Testis (tissue), 3 donors: ENCODE results near the gene MRPL20. TPM values are rescaled to one million over a fixed set of nuclear protein-coding genes. Genes with fewer than 3 reads are reported as not detected.
A peak's percentile ranks its signal among the peaks of the same experiment; 100 is the strongest.

Source experiments
- DNase-seq: peaks from one replicate; pipeline ENCODE4 v3.0.0-alpha.2; 2019
- H3K27ac ChIP-seq, 2 donors: fragments of 200-600 bp; sonication (generic); one replicate each; pipeline ENCODE4 v1.5.1; 2019
- H3K27me3 ChIP-seq: fragments of 200-600 bp; sonication (generic); one replicate; pipeline ENCODE4 v1.5.1; 2019
- H3K36me3 ChIP-seq: fragments of 200-600 bp; sonication (generic); one replicate; pipeline ENCODE4 v1.5.1; 2017; ENCODE audit warnings: low read depth; ENCODE audit errors: missing control alignments
- H3K4me1 ChIP-seq: fragments of 200-600 bp; sonication (generic); one replicate; pipeline ENCODE4 v1.5.1; 2019
- H3K4me3 ChIP-seq, 2 donors: fragments of 200-600 bp; sonication (generic); one replicate each; pipeline ENCODE4 v1.5.1; 2017 to 2019
- H3K9me3 ChIP-seq: fragments of 200-600 bp; sonication (generic); one replicate; pipeline ENCODE4 v1.5.1; 2017
- POLR2A ChIP-seq: fragments of 450-650 bp; IDR thresholded peaks from one replicate; pipeline ENCODE4 v1.6.1; 2017; ENCODE audit warnings: antibody characterized with exemption, mild to moderate bottlenecking, moderate library complexity
- WGBS, 2 donors: methylation state at CpG; one replicate each; pipeline ENCODE4 v1.1.5; 2018; 5-methylcytosine and 5-hydroxymethylcytosine counted together
- intact Hi-C: fragments of 100-400 bp; cut with DNase I; formaldehyde crosslinking; loops from one replicate; pipeline ENCODE4 v1.15.1; 2023; ENCODE audit warnings: low total_unique reads
- polyA plus RNA-seq: library from polyadenylated mRNA; stranded (reverse); fragments of 350-450 nt; fragmentation: Illumina TruSeq; extraction: RNeasy Lipid Tissue Mini Kit (QIAGEN cat#74804); gene quantifications from one replicate; pipeline ENCODE4 v1.2.3, GENCODE V29; 2014; ENCODE audit warnings: low read depth, low replicate concordance; ENCODE audit not compliant: insufficient read depth
- total RNA-seq, 2 donors: library from RNA; depleted of rRNA; stranded (reverse); fragments of >200 nt; gene quantifications; one replicate each; pipeline ENCODE4 v1.2.3, GENCODE V29; 2016
- TF ChIP-seq, protein P1 (sequence below), 3 experiments: fragments of 450-650 bp in 2 of 3; fragments of 200-600 bp in 1 of 3; sonication (generic) in 1 of 3; IDR thresholded peaks; one replicate each; pipeline ENCODE4 v1.5.1; 2016 to 2019; ENCODE audit warnings: antibody characterized with exemption in 3 of 3, mild to moderate bottlenecking in 2 of 3, moderate library complexity in 1 of 3

Gene MRPL20
- total and polyA plus RNA-seq, 3 donors from 2014 or later, result 104 to 123 (median 110) TPM

GRCh38 chr1:1402072-1402900, 4.8 kb downstream of the MRPL20 start:
- no peak for TF ChIP-seq POLR2A
- TF ChIP-seq, protein P1, sequence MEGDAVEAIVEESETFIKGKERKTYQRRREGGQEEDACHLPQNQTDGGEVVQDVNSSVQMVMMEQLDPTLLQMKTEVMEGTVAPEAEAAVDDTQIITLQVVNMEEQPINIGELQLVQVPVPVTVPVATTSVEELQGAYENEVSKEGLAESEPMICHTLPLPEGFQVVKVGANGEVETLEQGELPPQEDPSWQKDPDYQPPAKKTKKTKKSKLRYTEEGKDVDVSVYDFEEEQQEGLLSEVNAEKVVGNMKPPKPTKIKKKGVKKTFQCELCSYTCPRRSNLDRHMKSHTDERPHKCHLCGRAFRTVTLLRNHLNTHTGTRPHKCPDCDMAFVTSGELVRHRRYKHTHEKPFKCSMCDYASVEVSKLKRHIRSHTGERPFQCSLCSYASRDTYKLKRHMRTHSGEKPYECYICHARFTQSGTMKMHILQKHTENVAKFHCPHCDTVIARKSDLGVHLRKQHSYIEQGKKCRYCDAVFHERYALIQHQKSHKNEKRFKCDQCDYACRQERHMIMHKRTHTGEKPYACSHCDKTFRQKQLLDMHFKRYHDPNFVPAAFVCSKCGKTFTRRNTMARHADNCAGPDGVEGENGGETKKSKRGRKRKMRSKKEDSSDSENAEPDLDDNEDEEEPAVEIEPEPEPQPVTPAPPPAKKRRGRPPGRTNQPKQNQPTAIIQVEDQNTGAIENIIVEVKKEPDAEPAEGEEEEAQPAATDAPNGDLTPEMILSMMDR (IDR thresholded peaks at IDR 0.05), result peak; percentile 18 to 47 (median 36)
- Histone ChIP-seq H3K36me3 (no peaks in the 10 kb centered on the region), H3K27ac (no peak overlapping the region)

DNA sequence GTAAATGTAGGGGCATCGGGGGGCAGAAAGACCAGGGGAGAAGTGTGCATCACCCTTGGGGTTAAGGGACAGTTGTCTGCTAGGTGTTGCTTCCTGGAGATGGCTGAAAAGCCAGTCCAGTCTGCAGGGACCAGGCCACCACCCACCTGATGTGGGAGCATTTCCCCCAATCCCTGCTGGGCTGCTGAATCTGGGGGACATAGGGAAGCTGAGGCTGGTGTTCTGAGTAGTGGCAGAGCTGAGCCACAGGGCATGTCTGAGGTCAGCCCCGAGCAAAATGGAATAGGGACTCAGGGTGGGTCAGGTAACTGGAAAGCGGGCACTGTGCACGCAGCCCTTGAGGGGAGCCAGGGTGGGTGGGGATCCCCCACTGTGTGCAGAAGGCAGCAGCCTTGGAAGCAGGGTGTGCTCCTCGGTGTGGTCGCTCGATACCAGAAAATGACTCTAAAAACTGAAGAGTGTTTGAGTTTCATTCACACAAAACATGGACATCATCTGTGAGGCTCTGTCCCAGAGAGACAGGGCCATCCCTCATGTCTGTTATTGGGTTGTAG, 5.6 kb downstream of the MRPL20 start:
- Histone ChIP-seq H3K9me3 (no peaks in the 10 kb centered on the region), H3K27me3 (no peaks in the 10 kb centered on the region), H3K27ac (no peak overlapping the region), H3K36me3 (no peaks in the 10 kb centered on the region), H3K4me1 (peaks cover 28% of the 10 kb centered on the region), H3K4me3 (no peak overlapping the region)
- no peak for DNase-seq
- TF ChIP-seq, protein P1 (IDR thresholded peaks at IDR 0.05), result no peak
- TF ChIP-seq POLR2A, result no peak
- WGBS, 2 donors, result 83 to 88% methylated on average over 7 of the region's 7 CpGs
- intact Hi-C loops, result no loop called here

More at GRCh38 chr1:1402072-1402900, 4.8 kb downstream of the MRPL20 start:
- H3K27me3 ChIP-seq, result no peaks in the 10 kb centered on the region
- H3K4me3 ChIP-seq, result no peak overlapping the region
- no peaks in the 10 kb centered on the region for H3K9me3 ChIP-seq
- peaks cover 28% of the 10 kb centered on the region for H3K4me1 ChIP-seq
- no peak for DNase-seq
- intact Hi-C loops, result no loop called here
- WGBS, 2 donors, result 68 to 75% methylated on average over 16 to 20 of the region's 20 CpGs

DNA sequence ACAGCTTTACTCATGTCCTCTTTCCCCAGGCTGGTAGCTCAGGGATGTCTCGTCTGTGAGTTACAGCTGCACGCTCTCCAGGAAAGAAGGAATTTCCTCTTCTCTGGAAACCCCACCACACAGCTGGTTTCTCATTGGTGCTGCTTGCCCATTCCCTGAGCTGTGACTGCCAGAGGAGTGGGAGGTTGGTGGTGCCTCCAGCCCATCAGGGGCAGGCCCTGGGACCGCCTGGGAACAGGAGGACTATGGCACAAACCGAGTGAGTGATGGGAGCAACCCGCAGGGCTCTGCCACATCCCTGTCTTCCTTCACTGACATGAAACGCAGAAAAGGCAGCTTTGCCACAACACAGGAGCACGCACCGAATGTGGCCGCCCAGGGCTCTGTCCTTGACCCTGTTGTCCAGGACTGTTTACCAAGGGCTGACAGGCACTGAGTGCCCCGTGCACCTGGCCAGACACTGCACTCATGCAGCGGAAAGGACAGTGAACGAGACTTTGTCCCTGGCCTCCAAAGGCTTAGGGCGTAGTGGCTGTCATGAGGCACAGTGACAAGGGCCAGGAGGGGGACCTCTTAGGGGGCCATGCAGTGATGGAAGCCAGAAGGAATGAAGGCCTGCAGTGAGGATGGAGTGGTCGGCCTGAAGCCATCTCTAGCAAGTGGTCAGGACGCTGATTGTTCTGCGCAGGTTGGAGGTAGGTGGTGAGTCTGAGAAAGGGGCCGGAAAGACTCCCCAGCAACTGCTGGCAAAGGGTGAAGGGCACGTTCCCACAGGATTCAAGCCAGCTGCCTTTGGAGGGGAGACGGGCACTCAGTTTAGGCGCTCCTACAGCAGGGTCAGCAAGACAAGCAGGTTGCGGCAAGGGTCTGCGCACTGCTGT, 6.3 kb downstream of the MRPL20 start:
- Histone ChIP-seq H3K4me3 (no peak overlapping the region), H3K4me1 (peaks cover 21% of the 10 kb centered on the region), H3K9me3 (no peaks in the 10 kb centered on the region), H3K27ac (no peak overlapping the region), H3K27me3 (no peaks in the 10 kb centered on the region), H3K36me3 (no peaks in the 10 kb centered on the region)
- no peak for TF ChIP-seq POLR2A
- TF ChIP-seq, protein P1 (IDR thresholded peaks at IDR 0.05), result no peak
- DNase-seq, result no peak
- WGBS, 2 donors, result 59 to 67% methylated on average over 21 to 22 of the region's 22 CpGs
- intact Hi-C loops, result no loop called here

GRCh38 chr1:1399872-1400575, 7.1 kb downstream of the MRPL20 start:
- H3K4me3 ChIP-seq, result peak overlapping the region; percentile 93 to 100
- intact Hi-C loops, result no loop called here
- WGBS, 2 donors, result 5 to 8% methylated on average over 17 to 34 of the region's 34 CpGs
- peak overlapping the region; percentile 4 to 86 for H3K27ac ChIP-seq
- H3K4me1 ChIP-seq, result peaks cover 18% of the 10 kb centered on the region
- H3K27me3 ChIP-seq, result no peaks in the 10 kb centered on the region
- H3K36me3 ChIP-seq, result no peaks in the 10 kb centered on the region
- TF ChIP-seq, protein P1 (IDR thresholded peaks at IDR 0.05), result no peak
- no peak for TF ChIP-seq POLR2A
- no peak for DNase-seq
- H3K9me3 ChIP-seq, result no peaks in the 10 kb centered on the region
